Urinary bladder (tissue), 4 donors: ENCODE data around the gene OTOG. TPM values are rescaled to one million over a fixed set of nuclear protein-coding genes. Genes with fewer than 3 reads are reported as not detected.

ENCODE experiments used
- DNase-seq: peaks from one replicate; pipeline ENCODE4 v3.0.0-alpha.2; 2015; ENCODE audit errors: extremely low spot score
- H3K27ac ChIP-seq: one replicate; pipeline ENCODE4 v1.5.1; 2013; ENCODE audit warnings: low read depth, mild to moderate bottlenecking, moderate library complexity
- H3K36me3 ChIP-seq: one replicate; pipeline ENCODE4 v1.6.1; 2013; ENCODE audit warnings: mild to moderate bottlenecking, moderate library complexity; ENCODE audit not compliant: insufficient read depth
- H3K4me1 ChIP-seq: one replicate; pipeline ENCODE4 v1.6.1; 2013; ENCODE audit warnings: mild to moderate bottlenecking, moderate library complexity; ENCODE audit not compliant: insufficient read depth
- H3K4me3 ChIP-seq: one replicate; pipeline ENCODE4 v1.5.1; 2013; ENCODE audit warnings: low read depth, low read length
- WGBS: extraction: QIAGEN DNeasy Blood & Tissue Kit; methylation state at CpG from one replicate; pipeline ENCODE4 v1.1.7; 2013; 5-methylcytosine and 5-hydroxymethylcytosine counted together
- polyA plus RNA-seq: library from polyadenylated mRNA; stranded (reverse); fragments of 200-250 nt; gene quantifications from one replicate; pipeline ENCODE4 v1.2.3, GENCODE V29; 2013
- total RNA-seq: library from RNA; depleted of rRNA; stranded (reverse); fragments of >200 nt; gene quantifications from one replicate; pipeline ENCODE4 v1.2.3, GENCODE V29; 2014
- donor health status: healthy with polysubstance abuse.
- donor health status: healthy.

Gene OTOG
- total and polyA plus RNA-seq, 2 donors: 0.05 TPM; not detected in 1

DNA sequence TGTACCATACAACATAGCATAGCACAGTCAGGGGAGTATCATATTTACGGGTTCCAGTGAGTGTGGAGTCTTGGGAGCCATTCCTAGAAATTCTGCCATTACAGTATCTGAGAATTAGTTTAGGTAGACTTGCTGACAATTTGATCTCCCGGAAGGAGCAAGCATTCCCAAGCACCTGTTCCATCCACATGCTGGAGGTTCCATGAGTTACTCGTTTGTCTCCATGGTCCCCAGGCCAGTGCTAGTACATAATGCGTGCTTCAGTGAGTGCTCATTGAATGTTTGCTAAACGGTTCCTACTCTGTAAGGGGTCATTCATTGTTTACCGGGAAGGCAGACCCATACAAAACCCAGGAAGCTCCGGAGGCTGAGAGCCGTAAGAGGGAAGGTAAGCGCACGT, 144.9 kb downstream of the OTOG start:
- no peak for DNase-seq
- WGBS: 56% methylated on average over 10 of the region's 10 CpGs
- no peak overlapping the region for H3K4me3 ChIP-seq
- no peak overlapping the region for H3K27ac ChIP-seq
- no peaks in the 10 kb centered on the region for H3K36me3 ChIP-seq
- H3K4me1 ChIP-seq: no peaks in the 10 kb centered on the region

- Histone ChIP-seq H3K4me1 (no peaks in the 10 kb centered on the region), H3K36me3 (no peaks in the 10 kb centered on the region), H3K27ac (no peak overlapping the region), H3K4me3 (no peak overlapping the region)
- whole genome bisulfite sequencing: 76% methylated on average over 7 of the region's 7 CpGs
- no peak for DNase-seq
Measured at GRCh38 chr11:17692931-17693330, 145.9 kb downstream of the OTOG start.

DNA sequence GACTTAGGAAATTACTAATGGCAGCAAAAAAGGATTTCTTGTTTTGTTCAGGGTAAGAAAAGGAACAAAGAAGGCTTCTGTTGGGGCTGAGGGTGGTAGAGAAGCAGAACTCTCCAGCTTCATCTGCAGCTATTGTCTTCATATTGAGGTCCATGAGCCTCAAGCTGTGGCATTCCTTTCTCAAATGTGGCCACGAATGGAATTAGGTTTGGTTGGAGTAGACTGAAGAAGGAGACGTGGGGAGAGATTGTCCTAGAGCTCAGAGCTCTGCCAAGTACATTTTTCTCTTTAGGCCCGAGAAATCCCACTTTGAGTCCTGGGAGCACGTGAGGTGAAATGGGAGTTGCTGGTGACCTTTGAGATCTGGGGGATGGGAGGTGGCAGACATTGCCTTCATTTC, 146.5 kb downstream of the OTOG start:
- no peak overlapping the region for H3K4me3 ChIP-seq
- H3K36me3 ChIP-seq: no peaks in the 10 kb centered on the region
- WGBS: 69% methylated on average over 4 of the region's 4 CpGs
- H3K27ac ChIP-seq: no peak overlapping the region
- H3K4me1 ChIP-seq: no peaks in the 10 kb centered on the region
- DNase-seq: no peak

- DNase-seq: no peak
- Histone ChIP-seq H3K27ac (no peak overlapping the region), H3K4me1 (no peaks in the 10 kb centered on the region), H3K36me3 (no peaks in the 10 kb centered on the region), H3K4me3 (no peak overlapping the region)
- 88% methylated on average over 10 of the region's 10 CpGs for WGBS
Measured at GRCh38 chr11:17694494-17695110, 147.5 kb downstream of the OTOG start.

GRCh38 chr11:17695454-17696441, 148.7 kb downstream of the OTOG start:
- WGBS: 6% methylated on average over 68 of the region's 68 CpGs
- Histone ChIP-seq H3K36me3 (no peaks in the 10 kb centered on the region), H3K4me3 (no peak overlapping the region), H3K27ac (no peak overlapping the region), H3K4me1 (no peaks in the 10 kb centered on the region)
- DNase-seq: no peak

- DNase-seq: no peak
- no peaks in the 10 kb centered on the region for H3K36me3 ChIP-seq
Measured at GRCh38 chr11:17696741-17697140, 149.7 kb downstream of the OTOG start.

More at GRCh38 chr11:17696741-17697140, 149.7 kb downstream of the OTOG start:
- no peaks in the 10 kb centered on the region for H3K4me1 ChIP-seq
- H3K4me3 ChIP-seq: no peak overlapping the region
- WGBS: 71% methylated on average over 5 of the region's 5 CpGs
- H3K27ac ChIP-seq: no peak overlapping the region

Other genes starting within 250 kb of the OTOG start
- gene NCR3LG1, start 195.5 kb upstream of the OTOG start, total RNA-seq: 1.6 TPM
- 0.76 TPM for gene NCR3LG1, start 195.5 kb upstream of the OTOG start, polyA plus RNA-seq
- gene KCNJ11, start 158.6 kb upstream of the OTOG start, total RNA-seq: 1.4 TPM
- 0.34 TPM for gene KCNJ11, start 158.6 kb upstream of the OTOG start, polyA plus RNA-seq
- 8.7 TPM for gene ABCC8, start 70.4 kb upstream of the OTOG start, total RNA-seq
- 0.39 TPM for gene ABCC8, start 70.4 kb upstream of the OTOG start, polyA plus RNA-seq
- 0.74 TPM for gene USH1C, start 2.8 kb upstream of the OTOG start, total RNA-seq
- 0.10 TPM for gene USH1C, start 2.8 kb upstream of the OTOG start, polyA plus RNA-seq
- gene MYOD1, start 172.3 kb downstream of the OTOG start, total RNA-seq: 1.1 TPM
- not detected for gene MYOD1, start 172.3 kb downstream of the OTOG start, polyA plus RNA-seq
- 0.74 TPM for gene KCNC1, start 187.5 kb downstream of the OTOG start, total RNA-seq
- gene KCNC1, start 187.5 kb downstream of the OTOG start, polyA plus RNA-seq: 0.11 TPM